Activated T-helper 2 cell treated with anti-CD3 and anti-CD28 coated beads, Interferon-gamma antibody, Interleukin-2, Interleukin-4, amounts not matched to agents 10 μg/mL and 5 μg/mL and 100 μg/mL, durations not matched to agents 14 hours and 24 hours and 36 hours (primary cell): Measurements from ENCODE around the gene KRTAP4-11. TPM values are rescaled to one million over a fixed set of nuclear protein-coding genes. Genes with fewer than 3 reads are reported as not detected.
"Not testable (repeated sequence)": the region's sequence is repeated elsewhere in the genome, so short reads cannot be mapped to it uniquely, and the experiment has no call there.

Experiments
- DNase-seq: peaks from one replicate; pipeline ENCODE4 v3.0.0; 2021; ENCODE audit warnings: low spot score
- H3K27ac Mint-ChIP-seq: one replicate; pipeline ENCODE4 v1.8.0; 2021; ENCODE audit warnings: mixed read lengths
- H3K27me3 Mint-ChIP-seq: one replicate; pipeline ENCODE4 v1.8.0; 2021; ENCODE audit warnings: low read depth, mixed read lengths
- H3K36me3 Mint-ChIP-seq: one replicate; pipeline ENCODE4 v1.8.0; 2021; ENCODE audit warnings: low read depth, mixed read lengths
- H3K4me1 Mint-ChIP-seq: one replicate; pipeline ENCODE4 v1.8.0; 2021; ENCODE audit warnings: low read depth, mixed read lengths
- H3K4me3 Mint-ChIP-seq: one replicate; pipeline ENCODE4 v1.8.0; 2021; ENCODE audit warnings: low read depth, mild to moderate bottlenecking, moderate library complexity, mixed read lengths
- H3K9me3 Mint-ChIP-seq: one replicate; pipeline ENCODE4 v1.8.0; 2021; ENCODE audit warnings: mixed read lengths
- intact Hi-C: fragments of 100-400 bp; cut with micrococcal nuclease; formaldehyde crosslinking; loops from one replicate; pipeline ENCODE4 v1.15.1; 2023
- total RNA-seq: library from RNA; stranded (reverse); gene quantifications from 2 replicates; pipeline ENCODE4 v1.2.3, GENCODE V29; 2022

The KRTAP4-11 gene
- total RNA-seq, 1 donor from 2014 or later: not detected

- Mint-ChIP-seq H3K9me3 (peaks cover 32% of the 10 kb centered on the region), H3K27ac (no peak overlapping the region), H3K4me1 (no peaks in the 10 kb centered on the region), H3K27me3 (no peaks in the 10 kb centered on the region), H3K4me3 (no peak overlapping the region), H3K36me3 (no peaks in the 10 kb centered on the region)
- intact Hi-C loops: no loop called here
- DNase-seq: no peak
These were observed 23.2 kb upstream of the KRTAP4-11 start for GRCh38 chr17:41141361-41141760.

DNA sequence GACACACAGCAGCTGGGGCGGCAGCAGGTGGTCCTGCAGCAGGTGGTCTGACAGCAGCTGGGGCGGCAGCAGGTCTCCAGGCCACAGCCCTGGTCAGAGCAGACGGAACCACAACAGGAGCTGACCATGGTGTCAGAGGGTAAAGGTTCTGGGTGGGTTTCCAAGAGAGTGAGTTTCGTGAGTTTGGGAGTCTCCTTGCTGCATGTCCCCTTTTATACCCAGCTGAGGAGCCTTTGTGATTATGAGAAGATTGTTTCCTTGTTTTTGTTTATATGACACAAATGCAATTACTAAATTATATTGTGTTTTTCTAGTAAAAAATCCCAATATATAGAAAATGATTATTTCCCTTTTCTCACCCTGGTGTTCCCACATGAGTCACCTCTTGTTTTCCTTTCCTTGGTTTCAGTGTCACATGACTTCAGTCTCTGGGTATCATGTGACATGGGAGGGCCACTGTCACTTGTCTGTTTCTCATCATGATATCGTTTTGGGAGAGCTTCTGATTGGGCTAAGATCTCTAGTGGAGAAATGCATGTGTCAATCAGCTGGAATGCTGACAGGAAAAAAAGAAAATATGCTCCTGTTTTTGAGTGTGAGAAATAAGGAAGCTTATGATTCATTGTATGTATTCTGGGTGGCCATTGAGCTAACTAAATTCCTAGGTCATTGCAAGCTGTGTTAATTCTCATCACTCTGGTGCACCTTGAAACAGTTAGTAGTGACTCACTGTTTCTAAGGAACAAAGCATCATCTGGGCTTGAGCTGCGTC, 22.4 kb upstream of the KRTAP4-11 start, which contains the start of gene KRTAP4-6:
KRTAP4-6 (minus strand) TSS at position 185 of the 772 bp plus-strand sequence; CDS start at position 128, 57 bp downstream.
- H3K9me3 Mint-ChIP-seq: peaks cover 32% of the 10 kb centered on the region
- DNase-seq: no peak
- H3K36me3 Mint-ChIP-seq: no peaks in the 10 kb centered on the region
- H3K27ac Mint-ChIP-seq: no peak within 1 kb of the TSS
- no peak within 1 kb of the TSS for H3K4me3 Mint-ChIP-seq
- no peaks in the 10 kb centered on the region for H3K4me1 Mint-ChIP-seq
- no peaks in the 10 kb centered on the region for H3K27me3 Mint-ChIP-seq
- intact Hi-C loops: no loop called here

DNA sequence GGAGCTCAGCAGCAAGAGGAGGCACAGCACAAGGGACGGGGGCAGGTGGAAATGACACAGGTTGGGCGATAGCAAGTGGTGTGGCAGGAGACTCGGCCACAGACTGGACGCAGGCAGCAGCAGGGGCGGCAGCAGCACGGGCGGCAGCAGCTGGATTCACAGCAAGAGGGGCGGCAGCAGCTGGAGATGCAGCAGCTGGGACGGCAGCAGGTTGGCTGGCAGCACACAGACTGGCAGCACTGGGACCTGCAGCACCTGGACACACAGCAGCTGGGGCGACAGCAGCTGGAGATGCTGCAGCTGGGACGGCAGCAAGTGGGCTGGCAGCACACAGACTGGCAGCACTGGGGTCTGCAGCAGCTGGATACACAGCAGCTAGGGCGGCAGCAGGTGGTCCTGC, 21.7 kb upstream of the KRTAP4-11 start:
- H3K27ac Mint-ChIP-seq, H3K27me3 Mint-ChIP-seq, intact Hi-C loops, DNase-seq, H3K4me1 Mint-ChIP-seq, H3K36me3 Mint-ChIP-seq, H3K4me3 Mint-ChIP-seq: not testable (repeated sequence)
- peaks cover 29% of the 10 kb centered on the region for H3K9me3 Mint-ChIP-seq

DNA sequence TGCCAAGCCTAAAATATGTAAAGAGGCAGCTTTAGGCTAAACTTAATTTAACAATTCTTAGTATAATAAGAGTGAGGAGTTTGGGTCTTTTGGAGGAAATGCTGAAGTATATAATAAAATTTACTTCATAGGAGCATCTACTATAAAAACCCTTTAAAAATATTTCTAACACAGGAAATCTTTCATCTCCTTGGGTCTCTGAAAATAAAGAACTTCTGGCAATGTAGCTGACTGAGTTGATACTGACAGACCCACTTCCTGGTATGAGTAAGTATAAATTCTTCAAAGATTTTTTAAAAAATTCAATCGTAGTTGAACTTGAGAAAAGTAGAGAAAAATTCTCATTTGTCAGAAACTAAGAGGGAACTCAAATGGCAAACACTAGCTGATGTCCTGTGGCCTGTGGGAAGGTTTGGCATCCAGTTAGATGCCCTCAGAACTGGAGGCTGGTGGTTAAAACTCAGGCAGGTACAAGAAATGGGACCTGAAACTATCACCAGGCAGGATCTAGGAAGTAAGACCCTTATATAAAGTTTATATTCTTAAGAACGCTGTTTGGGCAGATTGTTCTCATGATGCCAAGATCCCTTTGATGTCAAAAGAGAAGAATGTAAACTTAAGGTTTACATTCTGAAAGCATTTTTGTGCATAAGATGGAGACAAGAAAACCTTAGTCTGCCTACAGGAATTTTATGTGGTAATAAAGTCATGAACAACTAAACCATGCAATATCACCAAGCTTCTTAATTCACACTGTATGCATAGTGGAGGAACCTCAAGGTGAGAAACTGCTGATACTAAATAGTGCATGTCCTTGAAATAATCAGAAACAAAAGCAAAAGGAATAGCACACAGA, 15.9 kb upstream of the KRTAP4-11 start:
- no peaks in the 10 kb centered on the region for H3K9me3 Mint-ChIP-seq
- H3K27ac Mint-ChIP-seq: no peak overlapping the region
- H3K27me3 Mint-ChIP-seq: peaks cover 4% of the 10 kb centered on the region
- H3K36me3 Mint-ChIP-seq: no peaks in the 10 kb centered on the region
- no peak for DNase-seq
- intact Hi-C loops: no loop called here
- no peak overlapping the region for H3K4me3 Mint-ChIP-seq
- H3K4me1 Mint-ChIP-seq: no peaks in the 10 kb centered on the region

DNA sequence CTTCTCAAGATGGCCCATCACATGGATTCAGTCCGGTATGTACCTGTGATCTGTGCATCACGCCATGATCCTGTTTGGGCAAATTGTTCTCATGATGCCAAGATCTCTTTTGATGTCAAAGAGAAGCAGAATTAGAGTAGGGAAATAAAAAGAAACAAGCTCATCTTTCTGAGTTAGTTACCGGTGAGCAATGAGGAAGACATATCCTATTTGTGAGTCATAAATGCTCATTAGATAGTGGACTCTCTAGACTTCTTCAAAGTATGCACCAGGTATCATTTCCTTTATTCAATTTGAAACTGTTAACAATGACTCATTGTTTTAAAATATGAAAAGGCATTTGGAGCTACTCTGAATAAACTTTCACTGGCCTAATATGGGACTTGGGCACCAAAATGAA, 13.8 kb upstream of the KRTAP4-11 start:
- Mint-ChIP-seq H3K27me3 (peaks cover 4% of the 10 kb centered on the region), H3K4me1 (no peaks in the 10 kb centered on the region), H3K36me3 (no peaks in the 10 kb centered on the region), H3K4me3 (no peak overlapping the region), H3K9me3 (no peaks in the 10 kb centered on the region), H3K27ac (no peak overlapping the region)
- intact Hi-C loops: no loop called here
- no peak for DNase-seq

- intact Hi-C loops: no loop called here
- Mint-ChIP-seq H3K4me3 (no peak overlapping the region), H3K27me3 (peaks cover 17% of the 10 kb centered on the region), H3K4me1 (no peaks in the 10 kb centered on the region), H3K36me3 (no peaks in the 10 kb centered on the region), H3K9me3 (no peaks in the 10 kb centered on the region), H3K27ac (no peak overlapping the region)
- no peak for DNase-seq
These were observed 9.2 kb upstream of the KRTAP4-11 start for GRCh38 chr17:41127371-41127770.

DNA sequence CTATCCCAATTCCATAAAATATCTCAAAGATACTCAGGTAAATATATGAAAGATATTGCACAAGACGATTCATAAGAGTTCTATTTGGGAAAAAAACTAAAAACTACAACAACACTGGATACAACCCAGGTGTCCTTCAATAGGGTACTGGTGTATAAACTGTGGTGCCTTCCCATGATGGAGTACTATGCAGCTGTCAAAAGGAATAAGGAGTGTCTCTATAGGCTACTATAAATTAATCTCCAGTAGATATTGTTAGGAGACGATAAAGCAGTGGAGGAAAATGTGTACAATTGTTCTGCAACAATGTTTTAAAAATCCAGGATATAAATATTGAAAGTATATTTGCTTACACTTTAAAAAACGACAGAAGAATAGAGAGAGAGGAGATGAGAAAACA, 8.2 kb upstream of the KRTAP4-11 start:
- Mint-ChIP-seq H3K9me3 (no peaks in the 10 kb centered on the region), H3K36me3 (no peaks in the 10 kb centered on the region), H3K4me1 (no peaks in the 10 kb centered on the region), H3K27me3 (peaks cover 14% of the 10 kb centered on the region), H3K4me3 (no peak overlapping the region), H3K27ac (no peak overlapping the region)
- intact Hi-C loops: no loop called here
- DNase-seq: no peak

GRCh38 chr17:41125064-41125463, 6.9 kb upstream of the KRTAP4-11 start:
- intact Hi-C loops: no loop called here
- peaks cover 2% of the 10 kb centered on the region for H3K4me1 Mint-ChIP-seq
- no peak overlapping the region for H3K27ac Mint-ChIP-seq
- no peak for DNase-seq
- H3K4me3 Mint-ChIP-seq: no peak overlapping the region
- no peaks in the 10 kb centered on the region for H3K9me3 Mint-ChIP-seq
- no peaks in the 10 kb centered on the region for H3K36me3 Mint-ChIP-seq
- H3K27me3 Mint-ChIP-seq: peaks cover 16% of the 10 kb centered on the region

DNA sequence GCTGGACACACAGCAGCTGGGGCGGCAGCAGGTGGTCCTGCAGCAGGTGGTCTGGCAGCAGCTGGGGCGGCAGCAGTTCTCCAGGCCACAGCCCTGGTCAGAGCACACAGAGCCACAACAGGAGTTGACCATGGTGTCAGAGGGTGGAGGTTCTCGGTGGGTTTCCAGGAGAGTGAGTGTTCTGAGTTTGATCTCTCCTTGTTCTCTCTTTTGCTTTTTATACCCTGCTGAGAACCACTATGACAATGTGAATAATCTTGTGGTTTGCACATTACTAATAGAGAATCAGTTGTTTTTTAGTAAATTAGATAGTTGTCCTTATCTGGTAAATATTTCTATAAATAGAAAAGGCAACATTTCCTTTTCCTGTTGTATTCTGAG, 5.8 kb upstream of the KRTAP4-11 start, which contains the start of gene KRTAP4-12:
KRTAP4-12 (minus strand) TSS at position 192 of the 381 bp plus-strand sequence; CDS start at position 132, 60 bp downstream.
- intact Hi-C loops, H3K4me1 Mint-ChIP-seq, H3K27ac Mint-ChIP-seq, H3K4me3 Mint-ChIP-seq, H3K9me3 Mint-ChIP-seq, H3K36me3 Mint-ChIP-seq, DNase-seq: not testable (repeated sequence)
- H3K27me3 Mint-ChIP-seq: peaks cover 14% of the 10 kb centered on the region

DNA sequence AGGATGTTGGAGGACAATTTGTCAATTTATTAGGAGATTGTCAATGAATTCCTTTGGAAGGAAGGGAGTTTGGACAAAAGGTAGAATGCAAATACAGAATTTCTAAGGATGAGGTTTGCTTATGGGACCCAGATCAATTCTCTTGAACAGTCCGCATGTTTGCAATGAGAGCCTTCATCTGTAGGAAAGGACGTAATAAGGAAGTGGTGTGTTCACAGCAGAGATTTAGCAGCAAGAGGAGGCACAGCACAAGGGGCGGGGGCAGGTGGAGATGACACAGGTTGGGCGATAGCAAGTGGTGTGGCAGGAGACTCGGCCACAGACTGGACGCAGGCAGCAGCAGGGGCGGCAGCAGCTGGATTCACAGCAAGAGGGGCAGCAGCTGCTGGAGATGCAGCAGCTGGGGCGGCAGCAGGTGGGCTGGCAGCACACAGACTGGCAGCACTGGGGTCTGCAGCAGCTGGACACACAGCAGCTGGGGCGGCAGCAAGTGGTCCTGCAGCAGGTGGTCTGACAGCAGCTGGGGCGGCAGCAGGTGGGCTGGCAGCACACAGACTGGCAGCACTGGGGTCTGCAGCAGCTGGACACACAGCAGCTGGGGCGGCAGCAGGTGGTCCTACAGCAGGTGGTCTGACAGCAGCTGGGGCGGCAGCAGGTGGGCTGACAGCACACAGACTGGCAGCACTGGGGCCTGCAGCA, 5.3 kb upstream of the KRTAP4-11 start:
- DNase-seq, H3K27ac Mint-ChIP-seq, H3K4me3 Mint-ChIP-seq, H3K36me3 Mint-ChIP-seq, intact Hi-C loops, H3K9me3 Mint-ChIP-seq, H3K4me1 Mint-ChIP-seq: not testable (repeated sequence)
- peaks cover 14% of the 10 kb centered on the region for H3K27me3 Mint-ChIP-seq

- Mint-ChIP-seq H3K4me3 (no peak overlapping the region), H3K36me3 (no peaks in the 10 kb centered on the region), H3K27ac (no peak overlapping the region), H3K4me1 (peaks cover 3% of the 10 kb centered on the region), H3K27me3 (peaks cover 14% of the 10 kb centered on the region), H3K9me3 (no peaks in the 10 kb centered on the region)
- intact Hi-C loops: no loop called here
- no peak for DNase-seq
These were observed 3.6 kb upstream of the KRTAP4-11 start for GRCh38 chr17:41121742-41122141.

DNA sequence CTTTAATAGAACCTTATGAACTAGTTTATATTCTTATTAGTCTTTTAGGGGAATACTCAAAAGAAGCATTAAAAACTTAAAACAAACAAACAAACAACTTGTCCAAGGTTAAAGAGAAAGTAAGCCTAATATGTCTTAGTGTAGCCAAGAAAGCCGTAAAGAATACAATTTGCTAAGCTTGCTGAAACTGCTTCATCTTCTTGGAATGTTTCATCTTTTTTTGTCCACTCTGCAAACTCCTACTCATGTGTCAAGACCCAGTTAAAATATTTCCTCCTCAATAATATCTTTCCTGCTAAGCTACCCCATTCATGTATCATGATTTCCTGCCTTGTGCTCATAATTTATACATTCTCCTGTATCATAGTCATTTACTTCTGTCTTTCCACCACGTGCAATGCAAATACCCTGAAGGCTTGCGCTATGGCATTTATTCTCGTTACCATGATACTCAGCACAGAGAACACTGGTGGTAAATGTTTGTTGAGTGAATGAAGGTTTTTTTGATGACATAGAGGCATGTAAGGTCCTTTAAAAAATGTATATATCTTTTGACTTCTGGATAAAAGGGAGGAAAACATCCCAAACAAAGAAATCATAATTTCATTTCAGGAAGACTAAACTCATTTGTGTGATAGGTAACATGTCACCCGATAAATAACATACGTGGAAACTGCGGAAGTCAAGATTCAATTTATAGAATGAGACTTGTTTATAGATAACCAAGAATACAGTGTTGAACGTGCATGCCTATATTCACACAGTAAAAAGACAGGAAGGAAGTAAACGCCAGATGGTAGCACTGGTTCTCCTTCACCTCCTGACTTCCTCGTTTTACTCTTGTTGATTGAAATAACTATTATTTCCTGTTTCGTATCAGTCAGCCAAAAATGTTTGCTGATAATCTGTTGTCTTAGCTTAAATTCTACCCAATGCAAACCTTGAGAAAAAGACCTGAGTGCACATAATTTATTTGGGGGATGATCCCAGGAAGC, 1.8 kb upstream of the KRTAP4-11 start:
- H3K27ac Mint-ChIP-seq, intact Hi-C loops, DNase-seq, H3K4me1 Mint-ChIP-seq, H3K9me3 Mint-ChIP-seq, H3K36me3 Mint-ChIP-seq, H3K4me3 Mint-ChIP-seq: not testable (repeated sequence)
- H3K27me3 Mint-ChIP-seq: peaks cover 11% of the 10 kb centered on the region
